ENCODE results near the gene SNRPA.

The SNRPA gene

DNA sequence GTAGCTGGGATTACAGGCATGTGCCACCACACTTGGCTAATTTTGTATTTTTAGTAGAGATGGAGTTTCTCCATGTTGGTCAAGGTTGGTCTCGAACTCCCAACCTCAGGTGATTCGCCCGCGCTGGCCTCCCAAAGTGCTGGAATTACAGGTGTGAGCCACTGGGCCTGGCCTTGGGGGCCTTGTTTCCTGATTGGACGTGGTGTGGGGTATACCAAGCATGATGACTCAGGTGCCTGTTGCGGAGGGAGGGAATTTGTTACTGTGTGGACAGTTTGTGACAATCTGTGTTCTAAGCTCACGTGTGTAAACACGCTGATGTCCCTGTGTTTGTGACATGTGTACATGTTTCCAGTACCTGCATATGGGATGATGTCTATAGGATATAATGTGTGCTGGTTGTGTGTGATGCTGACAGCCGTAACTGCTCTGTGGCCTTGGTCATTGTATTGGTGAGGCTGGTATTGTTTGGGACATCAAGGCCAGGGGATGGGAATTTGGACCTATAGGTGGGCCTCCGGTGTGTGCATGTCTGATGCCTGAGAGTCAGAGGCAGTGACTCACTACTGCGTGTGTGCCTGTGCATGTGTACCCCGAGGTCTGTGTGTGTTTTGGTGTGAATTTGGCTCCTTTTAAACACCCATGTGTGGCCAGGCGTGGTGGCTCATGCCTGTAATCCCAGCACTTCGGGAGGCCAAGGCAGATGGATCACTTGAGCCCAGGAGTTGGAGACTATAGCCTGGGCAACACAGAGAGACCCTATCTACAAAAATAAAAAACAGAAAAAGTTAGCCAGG lies 46.4 kb downstream of the SNRPA start:
- in situ Hi-C loops (cut with MboI; ENCODE audit: low pct_unique_long_range_greater_than_20kb, low sequenced_read_pairs): no loop called here
- DNase-seq: no peak

DNA sequence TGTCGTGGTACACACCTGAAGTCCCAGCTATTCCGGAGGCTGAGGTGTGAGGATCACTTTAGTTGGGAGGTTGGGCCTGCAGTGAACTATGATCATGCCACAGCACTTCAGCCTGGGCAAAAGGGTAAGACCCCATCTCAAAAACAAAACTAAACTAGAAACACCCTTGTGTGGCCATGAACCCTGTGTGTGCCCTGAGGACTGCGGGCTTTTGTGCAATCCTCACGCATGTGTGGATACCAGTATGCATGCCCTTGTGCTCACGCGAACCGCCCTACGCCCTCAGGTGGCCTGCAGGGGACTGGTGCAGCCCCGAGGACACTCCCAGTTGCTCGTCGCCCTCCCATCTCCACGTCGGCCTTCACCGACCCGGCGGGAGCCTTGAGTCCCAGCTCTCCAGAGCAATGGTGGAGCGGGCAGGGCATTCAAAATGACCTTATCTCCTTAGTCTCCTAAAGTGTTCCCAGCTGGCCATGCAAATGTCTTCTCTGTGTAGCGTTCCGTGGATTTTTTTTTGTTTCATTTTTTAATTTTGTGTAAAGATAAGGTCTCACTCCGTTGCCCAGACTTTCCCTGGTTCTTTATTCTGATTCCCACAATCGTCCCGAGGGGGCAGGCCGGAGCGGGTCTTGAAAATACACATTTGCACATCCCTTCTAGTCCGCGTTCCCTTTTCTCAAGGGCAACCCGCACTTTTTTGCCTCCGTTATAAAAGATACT lies 47.1 kb downstream of the SNRPA start:
- peak; percentile 84 for DNase-seq
- in situ Hi-C loops (cut with MboI; ENCODE audit: low pct_unique_long_range_greater_than_20kb, low sequenced_read_pairs): no loop called here

DNA sequence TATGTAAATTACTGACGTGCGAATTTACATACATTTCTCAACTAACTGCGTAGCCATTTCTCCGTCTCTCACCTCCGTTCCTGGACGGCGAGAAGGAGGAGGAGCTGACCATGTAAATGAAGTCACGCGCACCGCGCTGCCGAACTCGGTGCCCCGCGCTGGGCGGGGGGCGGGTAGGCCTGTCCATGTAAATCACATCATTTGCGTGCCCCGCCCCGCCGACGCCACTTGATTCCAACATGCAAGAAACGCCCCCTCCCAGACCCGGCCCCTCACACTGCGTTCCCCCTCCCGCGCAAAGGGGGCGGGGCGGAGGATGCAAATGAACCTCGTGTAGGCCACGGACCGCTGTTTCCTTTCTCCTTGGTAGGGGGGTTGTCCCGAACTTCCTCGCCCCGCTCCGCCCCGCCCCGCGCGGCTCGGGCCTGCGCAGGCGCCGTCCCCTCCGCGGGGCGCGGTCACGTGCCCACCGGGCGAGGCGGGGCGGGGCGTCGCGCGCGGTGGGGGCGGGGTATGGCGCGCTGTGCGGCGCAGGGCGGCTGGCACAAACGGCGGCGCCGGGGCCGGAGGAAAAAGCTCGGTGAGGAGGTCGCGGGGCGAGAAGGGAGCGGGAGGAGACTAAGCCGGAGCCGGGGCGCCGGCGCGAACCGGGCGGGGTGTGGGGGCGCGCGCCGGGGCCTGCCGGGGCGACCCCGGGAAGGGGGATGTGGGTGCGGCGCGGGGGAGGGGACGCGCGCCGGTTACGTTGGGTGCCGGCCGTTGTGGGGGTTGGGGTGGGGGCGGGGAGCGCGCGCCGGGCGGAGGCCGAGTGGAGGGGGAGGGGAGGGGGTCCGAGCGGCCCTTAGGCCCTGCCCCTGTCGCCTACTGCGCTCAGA lies 47.9 kb downstream of the SNRPA start, which contains the start of gene EGLN2:
EGLN2 (plus strand) TSS at position 509 of the 875 bp plus-strand sequence. CDS start 1,382 bp downstream, outside the sequence.
- in situ Hi-C loops (cut with MboI; ENCODE audit: low pct_unique_long_range_greater_than_20kb, low sequenced_read_pairs): no loop called here
- DNase-seq: peak; percentile 100

DNA sequence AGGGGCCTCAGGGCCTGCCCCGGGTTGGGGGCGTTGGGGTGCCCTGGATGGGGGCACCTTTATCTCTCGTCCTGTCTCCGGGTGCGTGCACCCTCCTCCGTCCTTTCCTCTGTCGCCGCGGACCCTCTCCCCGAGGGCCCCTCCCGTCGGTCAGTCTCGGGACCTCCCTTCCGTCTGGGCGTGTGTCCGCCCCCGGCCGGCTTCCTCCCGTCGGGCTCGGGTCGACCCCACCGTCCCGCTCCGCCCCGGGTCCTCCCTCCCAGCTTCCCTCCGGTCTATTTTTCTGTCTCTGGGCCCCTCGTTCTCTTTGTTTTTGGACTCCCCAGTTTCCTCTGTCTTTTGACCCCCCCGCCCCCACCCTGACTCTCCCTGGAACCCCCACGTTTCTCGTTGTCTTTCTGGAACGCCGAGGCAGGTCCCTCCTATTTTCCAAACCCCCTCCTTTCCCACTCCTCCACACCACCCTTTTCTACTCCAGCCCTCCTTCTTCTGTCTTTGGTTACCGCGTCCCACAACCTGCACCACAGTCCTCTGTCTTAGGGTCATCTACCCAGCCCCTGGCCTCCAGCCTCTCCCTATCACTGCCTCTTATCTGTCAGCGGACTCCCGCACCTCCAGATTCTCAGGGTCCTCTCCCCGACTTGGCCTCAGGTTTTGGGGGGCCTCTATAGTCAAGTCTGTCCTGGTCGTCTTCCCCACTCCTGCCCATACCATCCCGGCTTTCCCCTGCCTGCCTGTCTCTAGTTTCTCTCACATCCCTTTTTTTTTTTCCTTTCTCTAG lies 48.7 kb downstream of the SNRPA start:
- DNase-seq: no peak

DNA sequence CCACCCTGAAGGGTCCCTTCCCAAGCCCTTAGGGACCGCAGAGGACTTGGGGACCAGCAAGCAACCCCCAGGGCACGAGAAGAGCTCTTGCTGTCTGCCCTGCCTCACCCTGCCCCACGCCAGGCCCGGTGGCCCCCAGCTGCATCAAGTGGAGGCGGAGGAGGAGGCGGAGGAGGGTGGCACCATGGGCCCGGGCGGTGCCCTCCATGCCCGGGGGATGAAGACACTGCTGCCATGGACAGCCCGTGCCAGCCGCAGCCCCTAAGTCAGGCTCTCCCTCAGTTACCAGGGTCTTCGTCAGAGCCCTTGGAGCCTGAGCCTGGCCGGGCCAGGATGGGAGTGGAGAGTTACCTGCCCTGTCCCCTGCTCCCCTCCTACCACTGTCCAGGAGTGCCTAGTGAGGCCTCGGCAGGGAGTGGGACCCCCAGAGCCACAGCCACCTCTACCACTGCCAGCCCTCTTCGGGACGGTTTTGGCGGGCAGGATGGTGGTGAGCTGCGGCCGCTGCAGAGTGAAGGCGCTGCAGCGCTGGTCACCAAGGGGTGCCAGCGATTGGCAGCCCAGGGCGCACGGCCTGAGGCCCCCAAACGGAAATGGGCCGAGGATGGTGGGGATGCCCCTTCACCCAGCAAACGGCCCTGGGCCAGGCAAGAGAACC lies 49.5 kb downstream of the SNRPA start:
- in situ Hi-C loops (cut with MboI; ENCODE audit: low pct_unique_long_range_greater_than_20kb, low sequenced_read_pairs): no loop called here
- DNase-seq: no peak

More for the DNA sequence above, 48.7 kb downstream of the SNRPA start:
- in situ Hi-C loops (cut with MboI; ENCODE audit: low pct_unique_long_range_greater_than_20kb, low sequenced_read_pairs): no loop called here

DNA sequence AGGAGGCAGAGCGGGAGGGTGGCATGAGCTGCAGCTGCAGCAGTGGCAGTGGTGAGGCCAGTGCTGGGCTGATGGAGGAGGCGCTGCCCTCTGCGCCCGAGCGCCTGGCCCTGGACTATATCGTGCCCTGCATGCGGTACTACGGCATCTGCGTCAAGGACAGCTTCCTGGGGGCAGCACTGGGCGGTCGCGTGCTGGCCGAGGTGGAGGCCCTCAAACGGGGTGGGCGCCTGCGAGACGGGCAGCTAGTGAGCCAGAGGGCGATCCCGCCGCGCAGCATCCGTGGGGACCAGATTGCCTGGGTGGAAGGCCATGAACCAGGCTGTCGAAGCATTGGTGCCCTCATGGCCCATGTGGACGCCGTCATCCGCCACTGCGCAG lies 50.0 kb downstream of the SNRPA start:
- DNase-seq: no peak
- in situ Hi-C loops (cut with MboI; ENCODE audit: low pct_unique_long_range_greater_than_20kb, low sequenced_read_pairs): no loop called here

DNA sequence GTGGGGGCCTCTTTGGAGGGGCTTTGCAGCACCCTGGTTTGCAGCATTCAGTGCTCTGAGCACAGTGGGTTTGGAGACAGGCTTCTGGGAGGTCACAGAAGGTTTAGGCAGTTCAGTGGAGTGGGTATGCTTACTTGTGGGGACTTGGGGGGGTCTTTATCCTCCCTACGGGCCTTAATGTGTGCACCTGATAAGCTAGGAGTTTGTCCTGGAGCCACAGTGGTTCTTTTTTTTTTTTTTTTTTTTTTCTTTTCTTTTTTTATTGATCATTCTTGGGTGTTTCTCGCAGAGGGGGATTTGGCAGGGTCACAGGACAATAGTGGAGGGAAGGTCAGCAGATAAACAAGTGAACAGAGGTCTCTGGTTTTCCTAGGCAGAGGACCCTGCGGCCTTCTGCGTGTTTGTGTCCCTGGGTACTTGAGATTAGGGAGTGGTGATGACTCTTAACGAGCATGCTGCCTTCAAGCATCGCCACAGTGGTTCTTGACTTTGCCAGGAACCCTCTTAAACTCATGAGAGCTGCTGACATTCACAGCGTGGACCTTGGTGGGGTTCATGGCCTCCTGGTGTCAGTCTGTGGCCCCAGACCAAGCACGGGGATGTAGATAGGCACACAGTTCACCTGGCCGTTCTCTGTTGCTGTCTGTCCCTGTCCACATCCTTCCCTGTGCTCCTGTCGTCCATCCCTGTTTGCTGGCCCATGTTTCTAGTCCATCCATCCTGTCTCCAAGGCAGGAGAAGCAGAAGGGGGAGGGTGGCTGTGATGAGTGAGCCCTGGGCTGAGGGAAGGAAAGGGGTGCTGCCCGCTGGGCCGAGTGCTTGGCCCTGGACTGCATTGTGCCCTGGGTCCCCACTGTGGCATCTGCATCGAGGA lies 50.7 kb downstream of the SNRPA start:
- in situ Hi-C loops (cut with MboI; ENCODE audit: low pct_unique_long_range_greater_than_20kb, low sequenced_read_pairs): no loop called here
- DNase-seq: no peak

DNA sequence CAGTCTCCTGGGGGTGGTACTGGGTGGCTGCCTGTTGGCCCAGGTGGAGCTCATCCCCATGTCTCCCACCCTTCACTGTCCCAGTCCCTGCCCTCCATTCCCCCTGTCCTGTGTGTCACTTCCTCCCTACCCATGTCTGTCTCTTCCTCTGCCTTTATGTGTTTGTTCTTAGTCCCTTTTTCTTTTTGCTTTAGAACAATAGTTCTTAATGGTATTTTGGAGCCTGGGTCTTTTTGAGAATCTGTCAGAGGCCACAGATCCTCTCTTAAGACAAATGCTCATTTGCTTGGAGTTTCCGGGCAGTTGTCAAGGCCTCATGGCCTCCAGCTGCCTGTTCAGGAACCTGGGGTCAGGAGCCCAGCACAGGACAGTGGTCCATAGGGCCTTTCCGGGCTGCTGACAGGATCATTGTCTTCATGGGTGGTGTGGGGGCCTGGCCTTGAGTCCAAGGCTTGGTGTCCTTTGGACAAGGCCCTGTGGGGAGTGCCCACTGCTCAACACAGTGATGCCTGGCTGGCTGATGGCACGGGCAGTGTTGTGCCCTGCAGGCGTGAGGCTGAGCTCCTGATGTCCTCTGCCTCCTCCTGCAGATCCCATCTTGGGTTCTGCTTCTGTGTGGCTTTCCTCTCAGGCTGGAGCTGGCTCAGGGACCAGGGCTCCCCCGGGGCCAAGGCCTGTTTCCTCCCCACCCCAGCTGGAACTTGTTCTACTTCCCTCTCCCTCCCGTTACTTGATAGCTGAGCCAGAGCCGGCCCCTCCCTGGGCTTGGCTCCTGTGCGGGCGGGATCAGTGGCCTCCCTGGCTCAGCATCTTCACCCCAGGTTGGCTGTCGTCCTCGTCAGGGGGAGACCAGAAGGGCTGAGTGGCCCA lies 51.5 kb downstream of the SNRPA start:
- peak; percentile 66 for DNase-seq
- in situ Hi-C loops (cut with MboI; ENCODE audit: low pct_unique_long_range_greater_than_20kb, low sequenced_read_pairs): no loop called here

DNA sequence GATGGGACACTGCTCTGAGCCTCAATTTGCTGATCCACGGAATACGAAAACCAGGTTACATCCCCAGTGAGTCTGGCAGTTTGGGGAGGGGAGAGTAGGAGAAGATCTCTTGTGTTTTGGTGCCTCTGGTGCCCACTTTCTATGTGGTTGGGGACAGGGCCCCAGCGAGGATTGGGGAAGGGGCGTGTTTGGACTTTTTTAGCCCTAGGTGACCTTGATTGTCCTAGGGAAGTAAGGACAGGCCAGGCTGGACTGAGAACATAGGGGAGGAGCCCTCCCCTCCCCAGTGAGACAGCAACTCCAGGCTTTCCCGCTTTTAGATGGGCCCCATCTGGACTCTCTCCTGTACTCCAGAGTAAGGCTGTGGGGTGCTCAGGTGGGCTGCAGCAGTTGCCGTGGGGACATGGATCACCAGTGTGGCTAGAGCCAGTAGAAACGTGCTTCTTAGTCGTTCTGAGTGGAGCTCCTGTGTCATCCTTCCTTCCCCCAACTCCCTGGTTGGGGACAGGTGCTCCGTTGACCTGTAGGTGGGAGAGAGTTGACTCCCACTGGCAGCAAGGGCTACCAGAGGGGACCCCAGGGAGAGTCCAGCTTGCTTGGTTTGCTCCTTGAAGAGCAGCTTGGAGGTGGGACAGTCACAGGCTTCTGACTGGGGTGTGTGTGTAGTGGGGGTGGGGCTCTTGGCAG lies 52.3 kb downstream of the SNRPA start:
- in situ Hi-C loops (cut with MboI; ENCODE audit: low pct_unique_long_range_greater_than_20kb, low sequenced_read_pairs): no loop called here

DNA sequence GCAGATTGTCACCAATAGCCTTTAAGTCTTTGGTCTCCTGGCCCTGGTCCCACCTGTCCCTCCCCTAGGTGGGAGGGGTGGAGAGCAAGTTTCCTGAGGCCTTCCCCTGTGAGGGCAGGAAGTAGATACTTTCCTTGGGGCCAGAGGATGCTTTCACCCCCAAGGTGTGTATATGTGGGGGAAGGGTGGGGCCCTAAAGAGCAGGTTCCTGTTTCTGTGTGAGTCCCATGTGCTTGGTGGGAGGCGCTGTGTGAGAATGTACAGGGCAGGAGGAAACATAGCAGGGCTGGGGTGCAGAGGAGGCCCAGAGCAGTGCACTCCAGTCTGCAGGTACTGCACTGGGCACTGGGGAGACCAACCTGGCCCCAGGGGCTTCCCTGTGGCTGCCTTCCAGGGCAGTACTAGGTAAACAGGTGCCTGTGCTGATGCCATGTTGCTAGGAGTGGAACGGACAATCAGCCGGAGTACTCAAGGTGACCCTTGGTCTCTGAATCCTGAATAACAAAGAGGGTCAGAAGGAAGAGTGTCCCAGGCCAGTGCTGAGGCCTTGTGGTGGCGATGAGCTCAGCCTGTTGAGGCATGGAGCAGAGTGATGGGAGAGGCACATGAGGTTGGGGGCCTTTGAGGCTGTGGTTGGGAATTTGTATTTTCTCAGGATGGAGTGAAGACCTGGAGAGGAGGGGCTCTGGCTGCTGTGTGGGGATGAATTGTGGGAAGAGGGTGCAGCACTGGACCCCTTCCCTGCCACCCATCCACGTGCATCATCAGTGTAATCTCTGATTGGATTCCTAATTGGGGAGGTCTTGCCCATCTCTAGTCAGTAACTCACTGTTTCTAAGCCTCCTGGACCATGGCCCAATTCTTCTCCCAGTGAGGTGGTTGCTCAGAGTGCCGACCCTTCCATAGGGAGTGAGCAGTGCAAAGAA lies 53.1 kb downstream of the SNRPA start:
- DNase-seq: peak; percentile 64
- in situ Hi-C loops (cut with MboI; ENCODE audit: low pct_unique_long_range_greater_than_20kb, low sequenced_read_pairs): no loop called here

More for the DNA sequence above, 52.3 kb downstream of the SNRPA start:
- DNase-seq: no peak

DNA sequence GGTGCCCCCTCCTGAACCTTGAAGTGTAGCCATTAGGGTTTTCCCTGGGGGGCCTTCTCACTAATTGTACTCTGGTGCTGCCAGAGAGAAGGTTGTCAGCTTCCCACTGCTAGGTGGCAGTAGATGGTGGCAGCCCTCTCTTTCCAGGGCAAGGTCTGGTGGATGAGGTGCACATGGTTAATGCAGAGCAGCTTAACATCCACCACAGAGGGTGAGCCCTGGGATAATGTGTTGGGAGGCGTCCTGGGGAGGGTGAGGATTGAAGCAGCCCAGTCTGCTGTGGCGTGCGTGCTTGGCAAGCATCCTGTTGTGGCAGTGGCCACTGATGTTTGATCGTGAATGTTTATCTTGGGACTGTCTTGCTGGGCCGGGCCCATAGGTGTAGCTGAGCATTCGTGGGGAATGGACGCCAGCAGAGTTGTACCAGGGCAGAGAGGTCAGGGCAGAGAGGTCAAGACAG lies 53.8 kb downstream of the SNRPA start:
- no peak for DNase-seq
- in situ Hi-C loops (cut with MboI; ENCODE audit: low pct_unique_long_range_greater_than_20kb, low sequenced_read_pairs): no loop called here

DNA sequence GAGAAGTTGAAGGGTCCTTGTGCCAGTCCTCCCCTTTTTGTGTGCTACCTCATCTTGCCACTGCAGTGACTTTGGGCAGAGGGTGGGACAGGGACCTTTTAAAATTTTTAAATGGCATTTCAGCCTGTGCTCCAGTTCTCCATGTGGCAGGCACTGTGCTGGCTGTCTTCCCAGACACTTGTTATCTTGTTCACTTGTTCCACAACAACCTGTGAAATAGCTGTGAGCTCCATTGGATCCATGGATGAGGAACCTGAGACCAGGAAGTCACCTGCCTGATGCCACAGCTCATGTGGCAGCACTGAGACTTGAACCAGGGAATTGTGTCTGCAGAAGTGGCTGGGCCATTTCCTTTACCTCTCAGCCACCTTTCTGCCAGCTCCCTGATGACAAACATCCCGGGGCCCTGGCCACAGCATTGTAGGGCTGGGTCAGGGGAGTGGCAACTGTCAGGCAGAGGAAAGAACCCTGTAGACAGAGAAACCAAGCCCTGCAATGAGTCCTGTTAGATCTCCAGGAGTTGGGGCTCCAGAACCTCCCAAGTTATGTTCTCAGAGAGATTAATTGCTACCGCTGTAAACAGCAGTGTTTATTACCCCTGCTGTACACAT lies 54.4 kb downstream of the SNRPA start:
- in situ Hi-C loops (cut with MboI; ENCODE audit: low pct_unique_long_range_greater_than_20kb, low sequenced_read_pairs): no loop called here
- DNase-seq: no peak

DNA sequence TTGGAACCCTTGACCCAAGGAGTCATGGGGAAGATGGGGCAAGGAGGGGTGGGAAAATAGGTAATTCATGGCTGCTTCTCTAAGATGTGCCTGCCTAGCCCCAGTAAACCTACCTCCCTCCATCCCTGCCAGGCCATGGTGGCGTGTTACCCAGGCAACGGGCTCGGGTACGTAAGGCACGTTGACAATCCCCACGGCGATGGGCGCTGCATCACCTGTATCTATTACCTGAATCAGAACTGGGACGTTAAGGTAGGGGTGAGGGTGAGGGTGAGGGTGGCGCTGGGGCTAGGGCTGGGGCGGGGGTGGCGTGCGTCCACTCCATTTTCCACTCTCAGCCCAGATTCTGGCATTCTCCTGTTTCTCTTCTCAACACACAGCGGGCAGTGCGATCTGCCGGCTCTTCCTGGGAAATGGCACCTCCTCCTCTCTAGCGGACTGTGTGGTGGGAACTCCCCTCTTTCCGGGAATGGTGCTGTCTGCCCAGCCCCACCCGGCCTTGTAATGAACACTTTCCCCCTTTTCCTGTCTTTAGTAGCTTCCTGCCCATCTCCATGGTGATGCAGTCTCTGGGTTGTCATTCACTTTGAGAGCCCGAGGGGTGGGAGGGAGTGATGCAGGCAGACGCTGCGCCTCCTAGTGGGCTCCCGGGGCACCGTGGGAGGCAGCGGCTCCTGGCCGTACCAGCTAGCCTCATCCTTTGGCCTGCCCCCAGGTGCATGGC lies 55.6 kb downstream of the SNRPA start:
- peak; percentile 95 for DNase-seq
- in situ Hi-C loops (cut with MboI; ENCODE audit: low pct_unique_long_range_greater_than_20kb, low sequenced_read_pairs): no loop called here
